Hematopoietic multipotent progenitor cell treated with erythropoietin and hydrocortisone succinate and interleukin-3 and kit ligand, for 8 days (in vitro differentiated cells): ENCODE measurements around the gene DEPDC5.
A peak's percentile ranks its signal among the peaks of the same experiment; 100 is the strongest.

ENCODE experiments used
- DNase-seq: peaks from one replicate; pipeline ENCODE4 v3.0.0-alpha.2; 2015

Gene DEPDC5

DNA sequence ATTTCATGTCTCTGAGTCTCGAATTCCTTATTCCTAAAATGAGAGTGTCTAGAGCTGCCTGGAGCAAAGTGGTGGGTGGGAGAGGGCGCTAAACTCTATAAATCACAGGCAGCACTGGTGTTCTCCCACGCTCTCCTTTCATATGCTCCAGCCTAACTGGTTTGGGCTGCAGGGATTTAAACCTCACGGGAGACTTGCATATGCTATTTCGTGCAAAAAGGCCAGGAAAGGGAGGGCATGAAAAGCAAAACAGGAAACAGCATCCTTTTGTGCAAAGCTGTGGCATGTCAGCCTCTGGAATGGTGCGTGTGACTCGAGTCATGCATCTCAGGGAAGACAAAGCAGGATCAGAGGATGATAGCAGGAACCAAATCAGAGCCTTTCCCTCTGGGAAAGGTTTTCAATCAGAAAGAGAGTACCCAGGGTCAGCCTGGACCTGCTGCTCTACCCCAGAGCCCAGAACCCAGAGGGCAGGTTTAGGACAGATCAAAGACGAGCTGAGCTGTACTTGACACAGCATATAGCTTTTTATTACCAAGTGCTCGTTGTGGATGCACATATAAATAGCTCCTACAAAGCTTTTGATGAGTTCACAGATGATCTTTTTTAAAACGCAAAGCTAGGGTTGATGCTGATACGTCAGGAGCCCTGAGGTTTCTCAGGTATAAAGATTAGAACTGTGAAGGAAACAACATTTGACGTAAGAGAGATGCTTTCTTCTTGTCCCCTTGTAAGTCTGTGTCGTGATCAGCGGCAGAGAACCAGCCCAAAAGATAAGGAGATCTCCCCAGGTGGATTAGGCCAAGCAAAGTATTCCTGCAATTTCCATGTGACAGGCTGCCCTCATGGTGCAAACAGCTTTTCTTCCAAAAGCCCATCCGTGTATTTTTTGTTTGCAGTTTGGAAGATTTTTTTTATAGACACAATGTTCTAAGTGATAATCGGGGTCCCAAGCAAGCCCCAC, 144.3 kb downstream of the DEPDC5 start:
- no peak for DNase-seq

DNA sequence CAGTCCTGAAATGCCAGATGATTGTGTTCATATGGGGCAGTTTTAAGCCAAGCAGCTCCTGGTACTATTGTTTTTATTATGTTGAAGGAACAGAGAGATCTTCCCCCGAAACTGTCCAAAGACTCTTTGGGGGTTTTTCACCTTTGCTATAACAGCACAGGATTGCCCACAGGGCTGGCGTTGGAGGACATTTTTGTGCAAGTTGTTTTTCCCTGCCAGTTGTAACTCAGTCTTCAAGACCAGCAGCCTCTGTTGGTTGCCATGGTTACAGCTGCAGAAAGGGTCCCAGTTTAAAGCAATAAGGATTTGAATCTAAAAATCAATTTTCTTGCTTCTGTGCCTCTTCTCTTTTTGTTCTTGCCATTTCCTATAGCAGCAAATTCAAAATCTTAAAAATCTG, 145.1 kb downstream of the DEPDC5 start:
- DNase-seq, result no peak

DNA sequence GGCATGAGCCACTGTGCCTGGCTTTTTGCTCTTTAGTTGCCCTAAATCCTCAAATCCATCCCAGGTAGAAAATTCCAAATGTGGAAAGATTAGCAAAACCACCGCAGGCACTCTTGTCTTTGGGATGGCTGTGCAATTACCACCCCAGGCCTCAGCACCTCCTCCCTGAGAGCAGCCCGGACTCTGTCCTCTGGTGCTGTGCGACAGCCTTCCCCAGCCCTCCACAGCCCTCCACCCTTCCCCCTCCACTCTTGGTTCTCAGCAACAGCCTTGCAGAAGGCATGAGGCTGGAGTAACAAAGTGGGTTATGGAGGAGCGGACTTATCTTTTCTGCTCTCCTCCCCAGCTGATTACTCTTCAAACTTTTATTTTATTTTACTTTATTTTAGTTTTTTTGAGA, 145.8 kb downstream of the DEPDC5 start:
- no peak for DNase-seq

DNA sequence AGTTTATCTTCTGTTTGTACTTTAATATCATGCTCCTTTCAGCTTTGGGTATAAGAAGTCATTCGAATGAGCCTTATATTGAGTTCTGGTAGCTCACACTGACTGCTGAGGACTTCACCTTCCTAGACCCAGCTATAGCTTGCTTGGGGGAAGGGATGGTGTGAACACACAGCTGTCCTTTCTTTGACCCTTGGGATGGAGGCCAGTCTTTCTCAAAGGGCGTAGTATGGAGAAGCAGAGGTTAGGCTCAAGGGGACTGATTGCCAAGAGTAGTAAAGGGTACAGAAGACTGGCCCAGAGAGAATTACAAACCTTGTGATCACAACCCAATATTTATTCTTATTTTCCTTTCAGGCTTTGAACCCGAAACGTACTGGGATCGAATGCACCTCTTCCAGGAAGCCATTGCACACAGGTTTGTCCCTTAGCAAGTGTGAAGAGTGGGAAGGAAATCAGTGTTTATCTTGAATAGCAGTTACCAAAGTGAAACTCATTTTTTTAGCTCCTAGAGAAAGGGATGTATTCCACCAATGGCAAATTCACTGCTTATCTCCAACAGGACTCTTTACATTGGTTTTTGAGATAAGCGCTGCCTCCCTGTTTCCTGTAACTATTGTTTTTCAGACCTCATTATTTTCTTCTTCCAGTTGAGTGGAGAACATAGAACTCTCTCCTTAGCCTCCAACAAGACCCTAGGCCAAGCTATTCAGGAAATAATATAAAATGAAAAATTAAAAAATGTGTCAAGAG, 147.7 kb downstream of the DEPDC5 start:
- peak; percentile 84 for DNase-seq

DNA sequence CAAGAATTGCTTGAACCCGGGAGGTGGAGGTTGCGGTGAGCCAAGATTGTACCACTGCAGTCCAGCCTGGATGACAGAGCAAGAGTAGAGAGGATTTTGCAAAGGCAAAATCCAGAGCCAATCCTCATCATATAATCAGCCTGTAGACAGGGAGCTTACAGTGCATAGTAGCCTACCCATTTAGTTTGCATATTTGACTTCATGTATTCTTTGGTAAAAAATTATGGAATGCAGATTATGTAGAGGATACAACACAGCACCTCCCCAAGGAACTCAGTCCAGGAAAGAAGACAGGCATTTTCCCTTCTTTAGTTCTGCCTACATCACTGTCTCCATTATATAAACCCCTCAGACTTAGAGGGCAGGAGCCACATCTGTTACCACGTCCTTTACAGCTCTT, 150.8 kb downstream of the DEPDC5 start:
- no peak for DNase-seq

DNA sequence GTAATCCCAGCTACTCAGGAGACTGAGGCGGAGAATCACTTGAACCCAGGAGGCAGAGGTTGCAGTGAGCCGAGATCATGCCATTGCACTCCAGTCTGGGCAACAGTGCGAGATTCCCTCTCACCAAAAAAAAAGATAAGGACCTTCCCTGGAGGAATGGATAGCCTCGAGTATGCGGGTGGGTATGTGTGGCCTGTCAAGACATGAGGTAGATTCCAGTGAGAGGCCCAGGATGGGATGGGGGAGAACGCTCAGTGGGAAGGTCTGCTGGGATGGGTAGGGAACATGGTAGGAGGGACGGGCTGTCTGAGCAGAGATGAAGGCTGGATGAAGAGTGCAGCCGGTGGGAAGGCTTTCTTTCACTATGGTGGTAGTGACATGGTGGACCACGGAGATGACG, 151.5 kb downstream of the DEPDC5 start:
- DNase-seq, result no peak

DNA sequence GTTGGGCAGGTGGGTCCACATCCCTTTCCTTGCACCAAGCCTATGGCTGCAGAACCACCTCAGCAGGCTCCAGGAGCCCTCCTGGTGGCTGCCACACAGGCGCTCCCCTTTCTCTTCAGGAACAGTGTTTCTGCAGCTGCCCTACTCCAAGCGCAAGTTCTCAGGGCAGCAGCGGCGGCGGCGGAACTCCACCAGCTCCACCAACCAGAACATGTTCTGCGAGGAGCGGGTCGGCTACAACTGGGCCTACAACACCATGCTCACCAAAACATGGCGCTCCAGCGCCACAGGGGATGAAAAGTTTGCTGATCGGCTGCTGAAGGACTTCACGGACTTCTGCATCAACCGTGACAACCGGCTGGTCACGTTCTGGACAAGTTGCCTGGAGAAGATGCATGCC, 152.3 kb downstream of the DEPDC5 start:
- no peak for DNase-seq

DNA sequence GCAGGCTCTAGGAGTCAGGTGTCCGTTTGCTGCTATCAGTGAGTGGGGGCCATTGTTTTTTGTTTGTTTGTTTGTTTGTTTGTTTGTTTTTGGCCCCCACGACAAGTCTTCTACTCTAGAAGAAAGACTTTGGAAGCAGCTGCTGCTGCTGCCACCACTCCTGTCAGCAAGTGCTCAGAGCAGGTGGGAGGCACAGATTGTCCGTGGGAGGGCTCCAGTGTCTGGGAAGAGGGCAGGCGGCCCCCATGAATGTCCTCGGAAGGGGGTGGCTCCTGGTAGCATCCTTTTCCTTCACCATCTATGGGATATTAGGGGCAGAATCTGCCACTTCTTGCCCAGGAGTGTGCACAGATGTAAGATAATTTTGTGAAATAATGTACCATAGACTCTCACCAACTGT, 152.8 kb downstream of the DEPDC5 start:
- no peak for DNase-seq

DNA sequence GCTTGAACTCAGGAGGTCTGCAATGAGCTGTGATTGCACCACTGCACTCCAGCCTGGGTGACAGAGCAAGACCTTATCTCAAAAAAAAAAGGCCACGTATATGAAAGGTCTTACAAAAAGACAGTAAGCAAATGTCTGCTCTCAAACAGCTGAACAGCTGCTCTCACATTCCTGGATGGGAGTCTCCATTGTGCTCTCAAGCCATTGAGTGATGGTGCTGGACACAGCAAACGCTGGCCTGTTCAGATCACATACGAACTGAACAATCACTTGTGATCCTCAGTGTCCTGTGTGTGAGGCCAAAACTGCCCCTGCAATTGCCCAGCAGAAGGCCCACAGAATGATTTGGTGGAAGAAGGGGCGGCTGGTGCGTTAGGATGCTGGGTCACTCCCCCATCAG, 156.2 kb downstream of the DEPDC5 start:
- DNase-seq, result no peak

DNA sequence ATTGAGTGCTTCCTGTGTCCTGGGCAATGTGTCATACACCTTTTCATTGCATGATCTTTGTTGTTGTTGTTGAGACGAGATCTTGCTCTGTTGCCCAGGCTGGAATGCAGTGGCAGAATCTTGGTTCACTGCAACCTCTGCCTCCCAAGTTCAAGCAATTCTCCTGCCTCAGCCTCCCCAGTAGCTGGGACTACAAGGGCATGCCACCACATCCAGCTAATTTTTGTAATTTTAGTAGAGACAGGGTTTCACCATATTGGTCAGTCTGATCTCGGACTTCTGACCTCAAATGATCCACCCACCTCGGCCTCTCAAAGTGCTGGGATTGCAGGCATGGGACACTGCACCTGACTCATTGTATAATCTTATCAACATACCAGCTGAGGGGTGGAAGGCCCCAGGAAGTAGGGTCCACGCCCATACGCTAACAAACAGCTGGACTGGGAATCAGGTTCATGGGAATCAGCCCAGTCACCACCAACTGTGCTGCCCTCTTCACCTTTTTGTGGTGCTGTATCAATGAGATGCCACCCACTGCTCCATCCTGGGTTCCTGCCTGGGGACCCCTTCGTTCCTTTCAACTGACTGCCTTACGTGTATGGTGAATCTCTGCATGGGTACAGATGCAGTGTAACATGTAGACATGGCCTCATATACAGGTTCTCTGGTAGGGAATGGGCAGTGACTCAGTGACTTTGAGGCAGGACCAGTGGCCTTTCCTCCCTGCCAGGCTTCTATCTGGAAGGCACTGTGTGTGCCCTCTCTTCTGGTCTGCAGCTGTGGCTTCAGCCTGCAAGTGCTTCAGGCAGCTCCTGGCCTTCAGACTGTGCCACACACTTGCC, 158.0 kb downstream of the DEPDC5 start:
- no peak for DNase-seq

DNA sequence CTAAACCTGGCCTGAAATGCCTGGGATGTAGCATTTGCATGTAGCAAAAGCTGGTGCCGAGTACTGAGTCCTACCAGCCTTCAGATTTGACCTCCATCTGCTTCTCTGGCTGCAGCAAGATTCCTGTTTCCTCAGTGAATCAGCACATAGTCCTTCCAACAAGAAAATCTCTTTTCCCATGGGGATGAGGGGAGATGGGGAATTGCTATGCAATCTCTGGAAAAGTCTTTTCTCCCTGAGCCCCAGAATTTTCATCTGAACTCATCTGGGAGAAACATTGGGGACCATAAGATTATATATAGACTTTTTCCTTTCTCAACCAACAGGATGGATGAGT, 158.6 kb downstream of the DEPDC5 start:
- DNase-seq, result no peak

DNA sequence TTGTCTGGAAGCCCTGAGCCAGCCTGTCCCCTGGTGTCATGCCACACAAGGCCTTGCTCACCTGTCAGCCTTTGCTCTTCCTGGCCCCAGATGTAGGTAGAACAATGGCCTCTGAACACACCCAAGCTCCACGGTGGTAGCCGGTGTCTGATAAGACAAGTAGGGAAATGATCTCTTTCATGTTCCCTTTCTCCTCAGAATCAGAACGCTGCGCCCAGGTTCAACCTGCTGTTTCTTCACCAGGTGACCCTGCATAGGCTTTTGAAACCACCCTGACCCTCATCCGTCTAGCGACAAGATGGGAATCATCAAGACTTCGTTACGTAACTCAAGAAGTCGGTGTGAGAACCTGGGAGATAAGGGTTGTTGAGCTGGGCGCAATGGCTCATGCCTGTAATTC, 161.8 kb downstream of the DEPDC5 start:
- no peak for DNase-seq

DNA sequence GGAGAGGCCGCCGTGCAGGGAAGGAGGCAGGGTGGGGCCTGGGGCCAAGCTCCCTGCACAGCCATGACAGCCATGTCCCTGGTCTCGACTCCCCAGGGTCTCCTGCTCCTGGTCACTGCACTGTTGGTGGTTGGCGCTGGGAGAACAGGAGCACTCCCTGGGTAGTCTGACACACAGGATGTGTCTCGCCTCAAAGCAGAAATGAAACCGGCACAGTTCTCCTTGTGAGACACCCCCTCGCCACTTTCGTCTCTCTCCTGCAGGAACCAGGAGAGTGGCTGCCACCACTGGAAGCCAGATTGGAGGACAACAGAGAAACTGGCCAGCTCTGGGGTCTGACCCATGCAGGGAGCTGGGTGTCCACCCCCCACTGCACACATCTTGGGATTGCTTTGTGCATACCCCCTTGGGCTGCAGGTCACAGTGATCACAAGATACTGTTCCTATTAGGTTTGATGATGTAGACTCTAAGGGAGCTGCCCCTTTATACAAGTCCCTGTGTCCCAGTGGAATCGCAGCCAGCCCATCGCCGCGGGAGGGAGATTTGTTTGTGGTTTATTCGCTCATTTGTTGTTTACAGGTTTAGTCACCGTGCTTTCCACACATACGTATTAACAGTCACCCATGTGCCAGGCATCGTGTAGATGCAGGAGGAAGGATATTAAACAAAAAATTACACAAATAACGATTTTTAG, 163.6 kb downstream of the DEPDC5 start:
- no peak for DNase-seq

DNA sequence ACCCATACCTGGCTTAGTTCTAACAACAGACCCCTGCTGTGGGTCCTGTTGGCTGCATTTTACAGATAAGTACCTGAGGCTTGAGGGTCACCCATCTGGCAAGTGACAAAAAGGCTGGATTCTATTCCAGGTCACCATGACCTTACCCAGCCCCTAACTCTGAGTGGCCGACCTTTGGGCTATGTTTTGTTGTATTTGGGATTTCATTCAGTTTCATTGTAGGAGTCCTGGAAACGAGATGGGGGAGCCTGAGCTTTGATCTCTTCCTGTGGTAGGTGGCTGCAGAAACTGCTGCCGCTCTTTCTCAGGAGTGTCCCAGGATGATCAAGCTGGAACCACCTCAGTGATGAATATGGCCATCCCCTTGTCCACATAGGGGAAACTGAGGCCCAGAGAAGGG, 165.9 kb downstream of the DEPDC5 start:
- no peak for DNase-seq

DNA sequence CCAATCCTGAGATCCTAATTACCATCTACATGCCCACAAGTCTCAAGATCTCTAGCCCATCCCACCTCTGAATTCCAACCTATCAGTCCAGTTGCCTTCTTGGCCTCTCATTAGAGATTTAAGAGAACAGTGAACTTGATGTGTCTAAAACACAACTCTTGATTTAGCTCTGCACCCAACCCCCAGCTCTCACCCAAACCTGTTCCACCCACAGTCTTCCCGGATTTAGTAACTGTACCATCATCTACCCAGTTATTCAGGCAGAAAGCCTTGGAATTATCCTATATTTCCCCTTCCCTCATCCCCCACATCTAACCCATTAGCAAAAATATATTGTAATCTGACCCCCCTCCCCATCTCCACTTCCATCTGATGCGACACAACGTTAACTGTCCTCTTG, 166.5 kb downstream of the DEPDC5 start:
- DNase-seq, result no peak

DNA sequence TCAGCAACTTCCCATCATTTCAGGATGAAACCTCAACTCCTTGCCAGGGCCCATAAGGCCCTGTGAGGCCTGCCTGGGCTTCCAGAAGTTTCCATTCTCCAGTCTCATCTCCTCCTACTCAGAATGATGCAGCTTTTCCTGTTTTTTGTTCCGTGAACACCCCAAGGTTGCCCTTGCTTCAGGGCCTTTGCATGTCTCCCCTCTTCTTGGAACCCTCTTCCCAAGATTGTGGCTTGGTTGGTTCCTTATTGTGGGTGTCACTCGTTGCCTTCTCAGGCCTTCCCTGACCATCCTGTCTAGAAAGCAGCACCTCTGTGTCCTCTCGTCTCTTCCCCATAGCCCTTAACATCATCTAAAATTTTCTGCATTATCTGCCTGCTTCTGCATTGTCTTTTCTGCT, 167.3 kb downstream of the DEPDC5 start:
- no peak for DNase-seq

DNA sequence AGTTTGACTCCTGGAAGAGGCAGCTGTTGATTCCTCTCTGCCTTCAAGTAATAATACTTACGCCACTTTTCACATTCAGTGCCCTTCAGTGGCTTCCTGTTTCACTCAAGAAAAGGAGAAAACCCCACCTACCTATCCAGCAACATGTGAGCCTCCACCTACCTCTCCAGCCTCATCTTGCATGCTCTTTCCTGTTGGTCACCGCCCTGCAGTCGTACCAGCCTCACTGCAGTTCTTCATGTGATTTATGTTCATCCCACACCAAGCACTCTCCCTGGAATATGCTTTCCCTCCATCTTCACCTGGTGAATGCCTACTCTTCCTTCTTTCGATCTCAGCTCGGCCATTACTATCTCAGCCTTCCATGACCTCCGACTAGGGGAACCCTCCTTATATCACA, 168.7 kb downstream of the DEPDC5 start:
- DNase-seq, result no peak

DNA sequence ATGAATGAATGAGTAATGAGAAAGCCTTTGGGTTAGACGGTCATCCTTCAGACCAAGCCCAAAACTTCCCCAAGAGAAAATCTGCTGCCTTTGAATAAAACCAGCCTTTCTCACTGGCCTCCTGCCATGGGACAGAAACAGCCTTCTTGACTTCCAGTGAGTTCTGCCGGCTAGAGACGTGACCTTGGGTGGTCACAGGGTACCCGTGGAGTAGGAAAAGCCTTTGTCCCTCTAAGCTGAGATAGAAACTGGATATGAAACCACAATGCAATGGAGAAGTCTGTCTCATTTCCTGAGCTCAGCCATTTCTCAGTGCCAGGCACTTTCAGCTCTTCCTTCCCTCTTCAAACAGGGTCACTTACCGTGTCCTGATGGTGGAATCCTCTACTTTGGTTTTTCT, 169.3 kb downstream of the DEPDC5 start:
- DNase-seq, result no peak

DNA sequence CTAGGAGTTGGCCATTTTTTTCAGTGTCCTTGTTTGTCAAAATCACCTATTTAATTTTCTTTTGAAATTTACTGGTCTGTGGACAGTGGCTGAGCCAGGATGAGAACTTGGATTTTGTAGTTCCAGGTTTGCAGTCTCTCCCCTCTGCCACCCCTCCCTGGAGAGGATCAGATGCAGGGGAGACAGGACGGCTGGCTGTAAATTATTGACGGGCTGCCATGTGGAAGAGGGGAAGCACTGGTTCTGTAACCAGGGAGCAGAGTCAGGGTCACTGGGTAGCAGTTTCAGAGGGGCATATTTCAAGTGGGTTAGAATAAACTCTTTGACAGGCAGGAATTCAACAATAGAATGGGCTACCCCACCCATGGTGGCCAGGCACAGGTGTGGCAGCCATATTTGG, 169.9 kb downstream of the DEPDC5 start:
- DNase-seq, result no peak

DNA sequence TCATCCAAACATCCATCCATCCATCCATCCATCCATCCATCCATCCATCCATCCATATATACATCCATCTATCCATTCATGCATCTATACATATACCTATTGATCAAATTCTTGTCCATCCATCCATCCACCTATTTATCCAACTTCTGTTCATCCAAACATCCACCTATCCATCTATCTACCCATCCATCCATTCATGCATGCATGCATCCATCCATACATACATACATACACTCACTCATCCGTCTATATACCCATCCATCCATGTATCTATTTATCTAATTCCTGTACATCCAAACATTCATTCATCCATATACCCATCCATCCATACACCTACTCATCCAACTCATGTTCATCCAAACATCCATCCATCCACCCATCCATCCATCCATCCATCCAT, 171.2 kb downstream of the DEPDC5 start:
- no peak for DNase-seq

DNA sequence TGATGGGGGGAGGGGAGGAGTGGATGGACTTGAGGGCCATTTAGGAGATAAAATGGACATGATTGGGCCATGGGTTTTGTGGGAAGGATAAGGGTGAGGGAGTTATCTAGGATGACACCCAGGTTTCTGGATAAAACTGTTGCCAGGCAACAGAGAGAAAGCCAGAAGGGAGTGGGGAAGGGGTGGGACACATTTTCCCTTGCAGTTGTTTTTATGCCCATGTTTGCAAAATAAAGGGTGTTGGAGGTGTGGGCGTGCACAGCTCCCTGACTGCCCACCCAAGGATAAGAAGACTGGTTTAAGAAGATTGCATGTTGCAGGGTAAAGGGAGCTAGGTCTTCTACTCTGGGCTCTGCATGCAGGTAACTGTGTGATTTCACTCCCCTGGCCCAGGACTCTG, 172.2 kb downstream of the DEPDC5 start:
- no peak for DNase-seq

DNA sequence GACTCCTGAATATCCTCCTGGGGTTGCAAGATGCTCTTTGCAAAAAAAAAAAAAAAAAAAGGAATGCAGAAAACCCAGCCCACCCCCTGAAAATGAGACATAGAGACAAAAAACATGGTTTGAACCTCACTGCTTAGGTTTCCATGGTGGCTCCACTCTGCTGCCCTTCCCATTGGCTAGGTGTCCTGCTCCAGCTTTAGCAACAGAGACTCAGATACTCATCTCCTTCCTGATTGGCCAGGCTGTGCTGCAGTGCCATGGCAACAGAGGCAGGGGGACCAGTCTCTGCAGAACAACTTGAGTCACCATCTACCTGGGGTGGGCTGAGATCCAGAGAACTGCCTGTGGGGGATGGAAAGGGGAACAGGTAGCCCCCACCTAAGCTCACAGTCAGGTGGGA, 173.2 kb downstream of the DEPDC5 start:
- DNase-seq, result no peak

DNA sequence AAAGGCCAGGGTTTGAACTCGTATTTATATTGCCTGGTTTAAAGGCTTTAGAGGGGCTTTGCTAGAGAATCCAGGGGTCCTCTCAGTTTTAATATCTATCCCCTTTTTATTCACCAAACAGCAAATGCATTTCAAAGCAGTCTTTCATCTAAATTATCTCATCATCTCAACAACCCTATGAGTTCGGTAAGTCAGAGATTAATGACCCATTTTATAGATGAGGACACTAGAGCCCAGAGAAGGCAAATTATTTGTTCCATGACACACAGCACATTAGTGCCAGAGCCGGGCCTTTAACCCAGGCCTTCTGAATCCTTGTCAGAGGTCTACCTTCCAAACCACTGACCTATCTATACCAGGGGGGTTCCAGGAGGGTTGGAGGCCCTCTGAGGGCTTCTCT, 173.7 kb downstream of the DEPDC5 start:
- no peak for DNase-seq
